T-helper 2 cell treated with Interferon-gamma antibody and Interleukin-4, amounts not matched to agents 100 ng/mL and 5 ng/mL, for 36 hours (primary cell): ENCODE measurements around the gene HAPSTR1. TPM values are rescaled to one million over a fixed set of nuclear protein-coding genes. Genes with fewer than 3 reads are reported as not detected.
"Not testable (repeated sequence)": the region's sequence is repeated elsewhere in the genome, so short reads cannot be mapped to it uniquely, and the experiment has no call there.

ENCODE experiments used
- intact Hi-C: fragments of 100-400 bp; cut with micrococcal nuclease; formaldehyde crosslinking; loops from one replicate; pipeline ENCODE4 v1.15.1; 2023
- total RNA-seq: library from RNA; stranded (reverse); gene quantifications from 2 replicates; pipeline ENCODE4 v1.2.3, GENCODE V29; 2022

Gene HAPSTR1
- total RNA-seq = 62.5 and 63.5 TPM in 2 replicates

- intact Hi-C loops = loop anchor here (1.0 to 5.0 kb wide), 7 partner anchors 12 to 1852 kb away; partner anchors contain the start of genes ABAT, CIITA, DEXI and PMM2
Measured at GRCh38 chr16:9090960-9091866, at the start of gene HAPSTR1. TSS of gene HAPSTR1 (plus strand) at chr16:9091644. CDS start at chr16:9092045, 401 bp downstream.

- intact Hi-C loops = no loop called here
Measured at GRCh38 chr16:9042533-9042932, 48.9 kb upstream of the HAPSTR1 start.

- intact Hi-C loops = no loop called here
Measured at GRCh38 chr16:9042964-9043680, 48.3 kb upstream of the HAPSTR1 start.

GRCh38 chr16:9045562-9045961 lies 45.9 kb upstream of the HAPSTR1 start:
- intact Hi-C loops = not testable (repeated sequence)

- intact Hi-C loops = no loop called here
Measured at GRCh38 chr16:9046667-9047055, 44.8 kb upstream of the HAPSTR1 start.

- intact Hi-C loops = no loop called here
Measured at GRCh38 chr16:9047689-9048301, 43.6 kb upstream of the HAPSTR1 start.

- intact Hi-C loops = no loop called here
Measured at GRCh38 chr16:9048302-9048700, 43.1 kb upstream of the HAPSTR1 start.

- intact Hi-C loops = no loop called here
Measured at GRCh38 chr16:9049241-9049640, 42.2 kb upstream of the HAPSTR1 start.

- intact Hi-C loops = no loop called here
Measured at GRCh38 chr16:9050102-9050830, 41.2 kb upstream of the HAPSTR1 start.

GRCh38 chr16:9053006-9053601 lies 38.3 kb upstream of the HAPSTR1 start:
- intact Hi-C loops = no loop called here

- intact Hi-C loops = no loop called here
Measured at GRCh38 chr16:9054460-9054859, 37.0 kb upstream of the HAPSTR1 start.

- intact Hi-C loops = no loop called here
Measured at GRCh38 chr16:9055115-9055514, 36.3 kb upstream of the HAPSTR1 start.

- intact Hi-C loops = no loop called here
Measured at GRCh38 chr16:9055661-9056060, 35.8 kb upstream of the HAPSTR1 start.

GRCh38 chr16:9056061-9056460 lies 35.4 kb upstream of the HAPSTR1 start:
- intact Hi-C loops = no loop called here

- intact Hi-C loops = no loop called here
Measured at GRCh38 chr16:9058211-9058610, 33.2 kb upstream of the HAPSTR1 start.

GRCh38 chr16:9060225-9060624 lies 31.2 kb upstream of the HAPSTR1 start:
- intact Hi-C loops = no loop called here

- intact Hi-C loops = no loop called here
Measured at GRCh38 chr16:9061358-9061813, 30.1 kb upstream of the HAPSTR1 start.

GRCh38 chr16:9062301-9062700 lies 29.1 kb upstream of the HAPSTR1 start:
- intact Hi-C loops = no loop called here

- intact Hi-C loops = no loop called here
Measured at GRCh38 chr16:9065077-9065476, 26.4 kb upstream of the HAPSTR1 start.

GRCh38 chr16:9068886-9069285 lies 22.6 kb upstream of the HAPSTR1 start:
- intact Hi-C loops = no loop called here

- intact Hi-C loops = no loop called here
Measured at GRCh38 chr16:9070254-9070653, 21.2 kb upstream of the HAPSTR1 start.
